Measurements from ENCODE around the gene GALNT11. TPM values are rescaled to one million over a fixed set of nuclear protein-coding genes. Genes with fewer than 3 reads are reported as not detected.
"Not testable (repeated sequence)": the region's sequence is repeated elsewhere in the genome, so short reads cannot be mapped to it uniquely, and the experiment has no call there.

Gene GALNT11
- total and polyA plus RNA-seq, 9 of the 15 experiments (the other 6 are each of a cell fraction or from before 2014, with no cell fraction given), result 8.2 to 59.5 (median 36.5) TPM

- no peak for TF ChIP-seq NFRKB (IDR thresholded peaks at IDR 0.05; ENCODE audit: low read depth)
Measured at GRCh38 chr7:152081088-152081487, 55.6 kb downstream of the GALNT11 start (continued).

- H3K36me3 ChIP-seq (ENCODE audit: control insufficient read depth, insufficient read depth, low read length); H3K4me3 ChIP-seq; intact Hi-C loops (cut with micrococcal nuclease); in situ Hi-C loops (cut with MboI); H4K20me1 ChIP-seq (replicated peaks; ENCODE audit: control insufficient read depth, insufficient read depth, low read length); ATAC-seq; H3K4me2 ChIP-seq (ENCODE audit: insufficient read depth, low read length); H3K79me2 ChIP-seq (ENCODE audit: control insufficient read depth, insufficient read depth, low read length); DNase-seq (ENCODE audit: extremely low read depth in 1 of 4, low spot score in 3 of 4); CTCF ChIA-PET (ENCODE audit: low intra/inter-chr PET ratio); H3K9me3 ChIP-seq (replicated peaks; ENCODE audit: control insufficient read depth, insufficient read depth, low read depth, low read length); POLR2A ChIA-PET; H3K9ac ChIP-seq (ENCODE audit: insufficient read depth in 1 of 2, low read depth in 2 of 2, low read length in 2 of 2); BruUV-seq (replicated peaks); H3K27ac ChIP-seq (ENCODE audit: extremely low read depth, low read depth, low read length); H2AFZ ChIP-seq (ENCODE audit: low read depth, low read length); H3K9me1 ChIP-seq (ENCODE audit: control insufficient read depth, insufficient read depth, low read length); H3K27me3 ChIP-seq (ENCODE audit: control insufficient read depth in 2 of 2, insufficient read depth in 2 of 2, low read length in 2 of 2); FAIRE-seq; H3K4me1 ChIP-seq (replicated peaks in 1 of 2; ENCODE audit: control insufficient read depth in 2 of 2, insufficient read depth in 2 of 2, low read length in 2 of 2): not testable (repeated sequence)
- WGBS (ENCODE audit: insufficient coverage, low coverage, missing lambda C conversion rate), result 41% methylated on average over 5 of the region's 6 CpGs
- peak; percentile 56; the same call in 1 of the 2 replicates for TF ChIP-seq SPI1 (IDR thresholded peaks at IDR 0.05; ENCODE audit: borderline replicate concordance, low read depth, low read length)
Measured at GRCh38 chr7:152082073-152082721, 56.7 kb downstream of the GALNT11 start.

GRCh38 chr7:152085131-152085530 is 59.7 kb downstream of the GALNT11 start:
- intact Hi-C loops (cut with micrococcal nuclease) (no loop called here), in situ Hi-C loops (cut with MboI) (no loop called here)
- Histone ChIP-seq H3K9me3 (replicated peaks; ENCODE audit: control insufficient read depth, insufficient read depth, low read depth, low read length) (peaks cover 10% of the 10 kb centered on the region), H3K4me1 (replicated peaks in 1 of 2; ENCODE audit: control insufficient read depth in 2 of 2, insufficient read depth in 2 of 2, low read length in 2 of 2) (no peaks in the 10 kb centered on the region), H4K20me1 (replicated peaks; ENCODE audit: control insufficient read depth, insufficient read depth, low read length) (no peaks in the 10 kb centered on the region), H3K9ac (ENCODE audit: insufficient read depth in 1 of 2, low read depth in 2 of 2, low read length in 2 of 2) (no peak overlapping the region), H3K36me3 (ENCODE audit: control insufficient read depth, insufficient read depth, low read length) (no peaks in the 10 kb centered on the region; the same call in 2 of the 3 replicates), H3K9me1 (ENCODE audit: control insufficient read depth, insufficient read depth, low read length) (no peaks in the 10 kb centered on the region), H3K27me3 (ENCODE audit: control insufficient read depth in 2 of 2, insufficient read depth in 2 of 2, low read length in 2 of 2) (no peaks in the 10 kb centered on the region), H3K79me2 (ENCODE audit: control insufficient read depth, insufficient read depth, low read length) (no peaks in the 10 kb centered on the region; the same call in 2 of the 3 replicates), H3K27ac (ENCODE audit: extremely low read depth, low read depth, low read length) (no peak overlapping the region), H3K4me3 (no peak overlapping the region), H3K4me2 (ENCODE audit: insufficient read depth, low read length) (no peak overlapping the region), H2AFZ (ENCODE audit: low read depth, low read length) (no peak overlapping the region)
- BruUV-seq (replicated peaks), result no TSS peak
- FAIRE-seq (no peak), DNase-seq (ENCODE audit: extremely low read depth in 1 of 4, low spot score in 3 of 4) (no peak), ATAC-seq (no peak)
- WGBS (ENCODE audit: insufficient coverage, low coverage, missing lambda C conversion rate), result 54% methylated on average over 3 of the region's 3 CpGs
- ChIA-PET CTCF (ENCODE audit: low intra/inter-chr PET ratio) (no interaction called here), POLR2A (no interaction called here)
- TF ChIP-seq POU5F1 (IDR thresholded peaks at IDR 0.05; ENCODE audit: borderline replicate concordance, low read depth, low read length, partially characterized antibody), result no peak
- no peak for TF ChIP-seq MTA1 (IDR thresholded peaks at IDR 0.05; ENCODE audit: borderline replicate concordance)
- TF ChIP-seq SLC30A9 (CRISPR knock-in tag; IDR thresholded peaks at IDR 0.05), result no peak
- TF ChIP-seq ZNF444 (CRISPR knock-in tag; IDR thresholded peaks at IDR 0.05), result no peak
- TF ChIP-seq SNAPC5 (CRISPR knock-in tag; IDR thresholded peaks at IDR 0.05), result no peak
- no peak for TF ChIP-seq BDP1 (IDR thresholded peaks at IDR 0.05; ENCODE audit: insufficient read depth, insufficient read length)
- no peak for TF ChIP-seq ZEB2 (IDR thresholded peaks at IDR 0.05)
- no peak for TF ChIP-seq FOXK1 (CRISPR knock-in tag; IDR thresholded peaks at IDR 0.05; ENCODE audit: borderline replicate concordance)
- no peak for TF ChIP-seq MTA3 (IDR thresholded peaks at IDR 0.05; ENCODE audit: borderline replicate concordance)
- no peak for TF ChIP-seq ZNF668 (CRISPR knock-in tag; IDR thresholded peaks at IDR 0.05)
- TF ChIP-seq VEZF1 (CRISPR knock-in tag; IDR thresholded peaks at IDR 0.05), result no peak
- TF ChIP-seq POLR2AphosphoS5 (IDR thresholded peaks at IDR 0.05; ENCODE audit: control insufficient read depth, insufficient read depth, low read depth, low read length), result no peak
